ENCODE data around the gene ALMS1.
A peak's percentile ranks its signal among the peaks of the same experiment; 100 is the strongest.
"Not testable (repeated sequence)": the region's sequence is repeated elsewhere in the genome, so short reads cannot be mapped to it uniquely, and the experiment has no call there.

Gene ALMS1

DNA sequence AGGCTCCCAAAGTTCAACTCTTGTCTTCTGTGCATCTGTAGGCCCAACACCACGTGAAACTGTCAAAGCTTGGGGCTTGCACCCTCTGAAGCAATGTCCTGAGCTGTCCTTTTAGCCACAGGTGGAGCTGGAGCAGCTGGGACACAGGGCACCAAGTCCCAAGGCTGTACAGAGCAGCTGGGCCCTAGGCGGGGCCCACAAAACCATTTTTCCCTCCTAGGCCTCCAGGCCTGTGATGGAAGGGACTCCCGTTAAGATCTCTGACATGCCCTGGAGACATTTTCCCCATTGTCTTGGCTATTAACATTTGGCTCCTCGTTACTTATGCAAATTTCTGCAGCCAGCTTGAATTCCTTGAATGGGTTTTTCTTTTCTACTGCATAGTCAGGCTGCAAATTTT is 145.1 kb downstream of the ALMS1 start:
- DNase-seq, result not testable (repeated sequence)

DNA sequence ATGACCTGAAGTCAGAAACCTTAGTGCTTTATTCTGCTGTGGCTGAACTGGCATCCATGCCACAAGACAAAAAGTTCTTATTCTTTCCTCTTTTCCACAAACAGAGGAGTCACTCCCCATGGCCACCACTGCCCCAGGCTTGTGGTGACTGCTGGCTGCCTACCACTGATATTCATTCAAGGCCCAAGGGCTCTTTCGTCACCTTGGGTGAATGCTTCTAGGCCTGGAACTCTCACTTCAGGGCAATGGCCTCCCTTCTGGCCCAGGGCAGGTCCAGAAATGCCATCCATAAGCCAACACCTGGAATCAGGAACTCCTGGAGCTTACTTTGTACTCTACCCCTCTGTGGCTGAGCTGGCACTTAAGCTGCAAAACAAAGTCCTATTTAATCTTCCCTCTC is 146.7 kb downstream of the ALMS1 start:
- DNase-seq, result no peak

DNA sequence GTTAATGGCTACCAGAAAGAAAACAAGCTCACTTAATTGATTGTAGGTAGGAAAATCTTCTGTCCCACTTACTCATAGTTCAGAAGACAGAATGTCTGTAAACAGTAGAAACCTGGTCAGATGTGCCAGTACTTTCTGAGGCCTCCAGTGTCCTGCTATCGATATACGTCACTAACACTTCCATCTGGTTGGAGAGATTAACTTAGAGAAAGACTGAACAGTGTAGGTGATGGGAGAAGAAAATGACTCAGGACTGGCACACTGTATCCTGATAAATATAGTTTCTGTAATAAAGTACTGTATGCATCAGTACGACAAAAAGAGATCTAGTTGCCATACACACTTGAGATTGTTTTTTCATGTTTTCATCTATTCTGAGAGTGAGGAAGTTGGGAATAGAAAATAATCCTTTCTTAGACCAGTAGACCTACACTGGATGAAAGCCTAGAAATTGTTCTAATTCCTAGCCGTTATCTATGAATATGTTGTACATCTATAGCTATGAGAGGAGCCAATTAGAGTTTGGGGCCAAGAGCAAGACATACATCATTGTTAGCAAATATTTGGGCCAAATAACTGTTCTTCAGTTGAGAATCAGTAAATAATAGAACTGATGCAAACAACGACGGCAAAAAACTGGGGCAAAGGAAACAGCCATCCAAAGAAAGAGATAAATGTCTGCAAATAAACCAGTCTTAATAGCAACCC is 150.7 kb downstream of the ALMS1 start:
- no peak for DNase-seq

DNA sequence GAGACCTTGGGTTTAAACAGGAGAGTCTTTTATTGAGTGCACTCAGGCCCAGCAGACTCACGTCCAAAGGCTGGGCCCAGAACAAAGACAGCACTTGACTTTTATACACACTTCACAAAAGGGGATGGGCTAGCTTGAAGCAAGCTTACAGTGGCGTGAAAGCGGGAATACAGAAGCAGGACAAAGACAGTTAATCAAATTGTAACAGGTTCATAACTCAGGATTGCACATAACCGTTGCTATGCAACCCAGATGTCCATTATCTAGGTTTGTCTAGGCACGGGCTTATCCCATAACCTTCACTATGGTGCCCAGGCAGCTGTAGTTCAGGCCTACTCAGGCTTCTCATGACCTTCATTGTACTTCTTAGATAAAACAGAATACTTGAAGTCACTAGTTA is 175.2 kb downstream of the ALMS1 start:
- not testable (repeated sequence) for DNase-seq

DNA sequence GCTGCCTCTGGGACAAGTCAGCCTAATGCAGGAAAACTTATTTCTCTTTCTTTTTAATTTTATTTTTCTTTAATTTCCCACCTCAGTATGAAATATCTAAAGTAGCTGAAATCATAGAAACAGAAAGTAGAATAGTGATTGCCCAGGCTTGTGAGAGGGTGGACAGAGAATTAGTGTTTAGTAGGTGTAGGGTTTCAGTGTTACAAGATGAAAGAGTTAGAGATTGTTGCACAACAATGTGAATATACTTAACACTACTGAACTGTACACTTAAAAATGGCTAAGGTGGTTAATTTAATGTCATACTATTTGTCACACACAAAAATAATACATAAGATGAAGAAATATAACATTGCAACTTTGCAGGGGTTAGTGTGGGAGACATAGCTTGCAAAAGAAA is 175.8 kb downstream of the ALMS1 start:
- DNase-seq, result no peak

DNA sequence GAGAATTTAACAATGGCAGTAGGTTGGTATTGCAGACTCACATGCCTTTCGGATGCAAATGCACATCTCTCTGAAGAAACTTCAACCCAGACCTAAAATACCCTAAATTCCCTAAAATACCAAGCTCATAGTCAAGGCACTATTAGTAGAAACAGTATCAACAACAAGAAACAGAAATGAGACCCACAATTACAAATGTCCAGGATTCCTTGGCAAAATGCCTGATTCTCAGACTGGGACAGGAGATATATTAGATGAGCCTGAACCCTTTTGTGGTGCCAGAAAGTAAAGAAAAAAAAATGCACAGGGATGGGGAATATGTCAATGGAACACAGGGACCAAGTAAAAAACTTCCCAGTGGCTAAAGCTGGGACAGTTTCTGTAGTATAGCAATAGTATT is 179.3 kb downstream of the ALMS1 start:
- DNase-seq, result no peak

DNA sequence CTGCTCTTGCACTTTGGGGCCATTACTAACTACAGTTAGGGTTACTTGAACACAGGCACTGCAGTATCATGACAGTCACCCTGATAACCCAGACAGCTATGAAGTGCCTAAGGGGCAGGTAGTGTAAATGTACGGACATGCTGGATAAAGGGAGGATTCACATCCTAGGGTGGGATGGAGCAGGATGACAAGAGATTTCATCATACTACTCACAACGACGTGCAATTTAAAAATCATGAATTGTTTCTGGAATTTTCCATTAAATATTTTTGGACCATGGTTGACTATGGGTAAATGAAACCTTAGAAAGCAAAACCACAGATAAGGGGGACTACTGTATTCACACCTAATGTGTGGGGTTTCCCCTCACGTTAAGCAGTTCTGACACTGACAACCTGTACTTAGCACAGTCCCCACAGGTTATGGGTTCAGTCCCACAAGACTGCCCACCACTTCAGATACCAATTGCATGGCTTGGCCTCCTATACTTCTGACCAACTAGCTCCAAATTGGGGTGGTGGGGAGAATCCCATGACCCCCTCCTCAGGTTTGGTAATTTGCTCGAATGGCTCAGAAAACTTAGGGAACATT is 180.7 kb downstream of the ALMS1 start:
- DNase-seq, result no peak

DNA sequence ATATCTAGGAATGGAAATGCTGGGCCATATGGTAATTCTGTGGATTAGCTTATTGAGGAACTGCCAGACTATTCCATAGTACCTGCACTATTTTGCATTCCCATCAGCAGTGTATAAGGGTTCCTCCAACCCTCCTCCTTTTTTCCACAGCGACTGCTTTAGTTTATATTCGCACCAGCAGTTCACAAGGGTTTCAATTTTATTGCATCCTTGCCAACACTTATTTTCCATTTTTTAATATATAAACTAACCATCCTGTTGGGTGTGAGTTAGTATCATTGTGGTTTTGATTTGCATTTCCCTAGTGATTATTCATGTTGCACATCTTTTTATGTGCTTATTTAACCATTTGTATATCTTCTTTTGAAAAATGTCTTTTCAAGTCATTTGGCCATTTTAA is 189.6 kb downstream of the ALMS1 start:
- DNase-seq, result no peak

DNA sequence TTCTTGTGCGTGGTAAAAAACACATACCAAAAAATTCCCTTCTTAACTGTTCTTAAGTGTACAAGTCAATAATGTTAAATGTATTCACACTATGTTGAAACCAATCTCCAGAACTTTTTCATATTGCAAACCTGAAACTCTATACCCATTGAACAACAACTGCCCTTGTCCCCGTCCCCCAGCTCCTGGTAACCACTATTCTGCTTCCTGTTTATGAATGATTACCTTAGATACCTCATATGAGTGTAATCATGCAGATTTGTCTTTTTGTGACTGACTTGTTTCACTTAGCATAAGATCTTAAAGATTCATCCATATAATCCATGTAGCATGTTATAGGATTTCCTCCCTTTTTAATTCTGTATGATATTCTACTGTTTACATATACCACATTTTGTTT is 196.7 kb downstream of the ALMS1 start:
- no peak for DNase-seq

DNA sequence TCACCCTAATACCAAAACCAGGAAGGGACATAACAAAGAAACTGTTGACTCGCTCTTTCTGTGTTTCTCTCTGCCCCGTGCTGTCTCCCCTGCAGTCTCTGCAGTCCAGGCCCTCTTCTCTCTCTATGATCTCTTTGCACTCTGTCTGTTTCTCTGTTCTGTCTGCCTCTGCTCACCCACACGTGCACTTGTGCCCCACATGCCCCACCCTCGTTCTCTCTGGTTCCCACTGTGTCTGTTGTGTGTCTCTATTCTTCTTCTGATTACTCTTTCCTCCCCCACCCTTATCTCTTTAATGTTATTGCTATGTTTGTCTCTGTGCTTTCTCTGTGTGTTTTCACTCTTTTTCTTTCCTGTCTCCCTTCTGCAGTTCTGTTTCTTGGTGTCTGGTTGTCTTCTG is 202.5 kb downstream of the ALMS1 start:
- DNase-seq, result no peak

DNA sequence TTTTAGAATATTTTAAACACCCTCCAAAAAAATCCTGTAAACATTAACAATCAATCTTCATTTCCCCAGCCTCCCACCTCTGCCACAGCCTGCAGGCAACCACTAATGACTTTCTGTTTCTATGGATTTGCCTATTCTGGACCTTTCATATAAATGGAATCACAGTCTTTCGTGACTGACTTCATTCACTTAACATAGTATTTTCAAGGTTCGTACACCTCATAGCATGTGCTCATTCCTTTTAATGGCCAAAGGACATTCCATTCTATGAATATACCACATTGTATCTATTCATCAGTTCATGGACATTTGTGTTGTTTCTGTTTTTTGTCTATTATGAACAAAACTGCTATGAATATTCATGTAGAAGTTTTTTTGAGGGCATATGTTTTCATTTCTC is 208.0 kb downstream of the ALMS1 start:
- no peak for DNase-seq

DNA sequence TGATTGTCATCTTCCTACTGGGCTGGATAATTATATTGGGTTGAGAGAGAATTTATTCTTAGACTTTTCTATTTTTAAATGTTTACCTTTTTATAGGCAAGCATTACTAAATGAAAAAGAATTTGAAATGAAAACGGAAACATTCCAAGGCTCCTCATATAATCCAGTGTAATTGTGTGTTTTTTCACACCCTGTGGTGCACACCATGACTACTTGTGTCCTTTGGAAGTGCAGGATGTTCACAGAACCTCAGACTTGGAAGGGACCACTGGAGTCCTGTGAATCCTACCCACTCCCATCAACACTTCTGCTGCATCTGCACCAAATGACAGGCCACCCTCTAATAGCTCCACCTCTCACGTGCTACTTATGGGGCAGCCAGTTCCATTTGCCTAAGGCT is 208.6 kb downstream of the ALMS1 start:
- no peak for DNase-seq

DNA sequence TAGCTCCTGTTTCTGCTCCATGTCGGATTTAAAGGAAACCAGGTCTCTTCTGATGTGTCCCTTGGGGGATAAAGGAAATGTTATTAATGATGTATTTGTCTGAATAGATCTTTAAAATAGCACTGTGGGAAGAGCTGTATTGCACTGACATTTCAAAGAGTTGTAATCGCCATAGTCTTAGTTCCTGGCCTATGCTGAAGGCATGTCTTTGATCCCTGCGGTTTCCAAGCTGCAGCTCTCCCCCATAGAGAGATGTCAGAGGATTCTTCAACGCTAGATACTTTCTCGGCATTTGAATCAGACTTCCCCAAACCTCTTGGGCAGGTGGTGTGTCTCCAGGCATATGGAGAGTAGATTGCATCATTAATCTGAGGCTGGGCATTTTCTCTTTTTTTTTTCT is 216.1 kb downstream of the ALMS1 start:
- no peak for DNase-seq

DNA sequence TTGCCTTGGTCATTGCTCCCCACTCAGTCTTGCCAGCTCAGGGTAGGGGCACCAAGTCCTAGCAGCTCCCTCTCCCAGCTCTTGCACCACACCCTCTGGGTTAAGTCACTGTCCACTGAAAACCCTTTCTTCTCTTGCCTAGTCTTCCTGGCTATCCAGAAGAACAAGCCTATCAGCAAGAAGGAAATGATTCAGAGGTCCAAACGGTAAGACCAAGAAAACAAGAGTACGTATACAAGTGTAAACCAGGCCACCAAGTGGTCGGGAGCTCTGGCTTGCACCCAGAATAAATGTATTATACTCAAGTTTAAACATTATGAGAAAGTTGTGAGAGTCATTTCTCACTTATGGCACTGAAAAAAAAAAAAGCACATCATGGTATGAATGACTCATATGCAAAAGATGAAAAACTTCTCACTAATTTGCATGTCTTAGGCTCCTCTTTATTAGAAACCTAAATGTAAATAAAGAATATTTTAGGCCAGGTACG is 217.5 kb downstream of the ALMS1 start:
- not testable (repeated sequence) for DNase-seq

DNA sequence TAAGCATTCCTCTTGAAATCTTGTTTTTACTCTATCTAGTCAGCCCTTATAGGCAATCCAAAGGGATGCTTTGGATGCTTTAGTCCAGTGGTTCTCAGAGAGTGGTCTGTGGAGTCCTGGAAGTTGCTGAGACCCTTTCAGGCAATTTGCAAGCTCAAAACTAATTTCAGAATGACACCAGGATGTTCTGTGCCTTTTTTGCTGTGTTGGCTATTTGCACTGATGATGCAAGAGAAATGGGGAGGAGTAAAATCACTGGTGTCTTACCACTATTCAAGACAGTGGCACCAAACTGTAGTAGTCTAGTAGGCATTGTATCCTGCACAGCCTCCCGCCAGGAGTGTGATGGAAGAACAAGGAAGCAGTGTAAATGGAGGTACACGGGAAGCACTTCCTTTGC is 219.0 kb downstream of the ALMS1 start:
- not testable (repeated sequence) for DNase-seq

DNA sequence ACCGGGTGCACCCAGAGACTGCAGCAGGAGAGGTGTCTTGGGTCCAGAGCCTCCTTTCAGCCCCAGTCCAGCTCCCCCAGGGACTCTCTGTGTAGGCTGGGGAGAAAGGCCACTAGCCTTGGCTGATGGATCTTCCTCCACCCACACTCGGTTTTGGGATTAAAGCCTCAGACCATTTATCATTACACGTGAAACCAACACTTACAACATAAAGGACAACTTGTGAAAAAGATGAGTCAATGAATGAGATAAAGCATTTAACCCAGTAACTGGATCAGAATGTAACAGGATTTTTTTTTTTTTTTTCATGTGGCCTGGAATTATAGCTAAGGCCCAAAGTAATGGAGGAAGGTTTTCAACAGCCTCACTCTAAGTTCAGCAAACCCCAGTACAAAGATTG is 224.5 kb downstream of the ALMS1 start:
- DNase-seq, result no peak

DNA sequence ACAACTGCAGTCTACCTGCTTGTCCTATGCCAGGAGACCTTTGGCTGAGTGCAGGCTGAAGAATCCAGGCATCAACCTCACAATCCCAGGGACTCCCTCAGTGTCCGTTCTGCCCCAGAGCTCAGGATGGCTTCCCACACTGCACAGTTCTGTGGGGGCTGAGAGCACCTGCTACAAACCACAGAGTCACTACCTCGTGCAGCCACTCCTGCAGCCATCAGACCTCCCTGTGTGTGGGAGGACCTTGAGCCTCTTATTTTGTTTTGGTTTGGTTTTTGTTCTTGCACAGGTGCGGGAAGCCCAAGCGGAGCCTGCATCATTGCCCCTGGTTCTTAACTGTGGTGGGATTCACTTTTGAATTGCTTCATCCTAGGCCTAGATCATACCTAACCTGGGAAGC is 225.6 kb downstream of the ALMS1 start:
- DNase-seq, result no peak

DNA sequence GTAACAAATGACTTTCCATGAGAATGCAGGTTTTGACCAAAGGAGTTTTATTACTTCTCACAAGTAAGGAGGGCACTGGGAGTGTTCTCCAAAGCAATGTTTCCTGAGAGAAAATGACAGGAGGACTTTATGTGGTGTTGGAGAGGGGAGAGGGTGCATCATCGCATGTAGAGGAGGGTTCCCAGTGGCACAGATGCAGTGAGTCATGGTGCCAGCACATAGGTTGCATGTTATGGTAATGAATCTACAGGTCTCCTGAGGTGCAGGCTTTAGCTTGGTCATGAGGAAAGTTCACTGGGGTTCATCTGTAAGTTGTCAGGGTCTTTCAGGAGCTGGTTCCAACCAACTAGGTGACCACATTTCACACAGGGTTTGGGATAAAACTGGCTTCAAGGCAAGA is 226.2 kb downstream of the ALMS1 start:
- no peak for DNase-seq

DNA sequence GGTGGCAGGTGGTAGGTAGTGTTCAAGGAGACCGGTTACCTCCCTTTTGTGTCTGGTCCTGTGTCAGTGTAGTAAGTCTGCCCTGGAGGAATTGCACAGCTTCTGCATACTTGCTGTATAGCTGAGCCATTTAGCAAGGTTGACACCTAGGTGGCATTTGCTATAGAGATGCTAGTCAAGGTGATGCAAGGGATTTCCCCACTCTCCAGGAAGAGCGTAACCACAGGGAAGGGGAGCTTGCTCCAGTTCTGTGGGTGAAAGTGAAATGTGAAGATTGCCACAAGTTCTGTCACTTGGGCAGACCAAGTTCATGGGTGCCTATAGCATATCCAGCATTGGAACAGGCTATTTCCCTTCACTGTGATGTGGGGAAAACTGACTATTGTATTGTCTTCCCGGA is 228.5 kb downstream of the ALMS1 start:
- no peak for DNase-seq

DNA sequence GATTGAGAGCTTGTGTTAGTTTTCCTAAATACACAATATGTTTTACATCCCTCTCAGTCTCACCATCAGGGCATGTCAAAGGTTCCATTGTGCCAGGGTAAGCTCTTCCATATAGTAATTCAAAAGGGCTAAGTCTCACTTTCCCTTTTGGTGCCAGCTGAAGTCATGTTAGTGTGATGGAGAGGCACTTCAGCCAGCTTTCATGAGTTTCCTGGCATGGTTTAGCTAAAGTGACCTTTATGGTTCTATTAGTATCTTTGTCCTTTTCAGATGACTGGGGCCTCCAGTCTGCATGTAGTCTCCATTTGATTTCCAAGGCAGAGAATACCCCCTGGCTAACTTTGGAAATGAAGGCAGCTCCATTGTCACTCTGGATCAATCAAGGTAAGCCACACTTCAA is 229.4 kb downstream of the ALMS1 start:
- no peak for DNase-seq

DNA sequence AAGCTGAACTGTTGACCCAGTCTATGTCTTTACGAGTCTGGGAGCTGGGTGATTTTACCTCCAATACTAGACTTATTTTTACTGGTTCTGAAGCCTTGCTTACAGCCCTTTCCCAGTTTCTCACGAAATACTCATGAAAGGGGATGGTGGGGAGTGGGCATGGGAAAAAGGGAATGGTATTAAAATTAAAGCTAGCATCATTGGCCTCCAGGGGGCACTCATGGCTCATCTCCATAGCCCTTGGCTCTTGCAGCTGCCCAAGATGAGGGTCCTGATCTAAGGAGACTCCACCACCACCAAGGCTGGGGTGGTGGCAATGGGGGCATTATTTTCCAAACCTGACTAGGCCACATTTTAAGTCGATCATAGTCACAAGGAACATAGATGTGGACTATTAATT is 234.3 kb downstream of the ALMS1 start:
- DNase-seq, result peak; percentile 9

DNA sequence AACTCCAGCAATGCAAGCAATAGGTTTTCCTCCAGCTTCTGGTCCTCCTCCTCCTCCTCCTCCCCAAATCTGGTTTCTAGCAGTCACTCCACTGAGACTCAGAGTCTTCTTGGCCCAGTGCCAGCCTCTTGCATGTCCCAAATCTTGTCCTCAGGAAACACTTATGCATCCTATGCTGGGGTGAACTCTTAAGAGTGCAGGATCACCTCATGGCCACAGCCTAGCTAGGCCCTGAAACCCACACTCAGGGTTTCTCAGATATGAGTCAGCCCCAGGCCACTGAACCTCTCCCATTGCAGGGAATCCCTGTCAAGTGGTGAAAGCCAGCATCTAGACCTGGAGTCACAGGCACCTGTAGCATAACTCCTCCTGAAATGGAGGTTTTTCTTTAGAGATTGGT is 238.4 kb downstream of the ALMS1 start:
- not testable (repeated sequence) for DNase-seq

DNA sequence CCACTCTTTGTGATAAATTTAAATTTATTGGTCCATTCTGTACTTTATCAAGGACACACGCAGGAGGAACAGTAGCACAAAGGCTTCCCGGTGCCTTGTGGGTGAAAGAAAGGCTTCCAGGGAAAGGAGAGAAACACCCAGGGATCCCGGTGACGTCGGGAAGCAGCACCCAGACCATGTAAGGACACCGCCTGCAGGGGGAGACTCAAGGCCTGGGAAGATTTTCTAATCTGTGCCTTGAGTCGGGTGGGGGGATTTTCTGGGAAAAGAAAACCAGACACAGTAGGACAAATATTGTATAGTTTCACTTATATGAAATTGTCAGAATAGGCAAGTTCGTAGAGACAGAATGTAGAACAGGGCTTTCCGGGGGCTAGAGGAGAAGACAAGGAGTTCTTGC is 239.0 kb downstream of the ALMS1 start:
- not testable (repeated sequence) for DNase-seq

DNA sequence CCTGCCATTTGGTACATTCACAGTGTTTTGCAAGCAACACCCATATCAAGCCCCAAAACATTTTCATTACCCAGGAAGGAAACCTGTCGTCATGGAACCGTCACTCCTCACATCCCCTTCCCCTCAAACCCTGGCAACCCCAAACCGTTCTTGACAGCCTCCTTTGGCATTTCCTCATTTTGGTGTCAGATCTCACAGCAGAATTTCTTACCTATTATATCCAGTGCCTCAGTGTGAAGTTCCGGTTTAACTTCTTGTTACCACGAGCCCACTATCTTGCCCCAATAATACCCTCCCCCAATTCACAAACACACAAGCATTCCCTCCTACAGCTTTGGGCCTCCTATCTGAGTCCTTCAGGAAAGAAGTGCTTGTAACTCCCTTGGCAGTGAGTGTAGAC is 240.6 kb downstream of the ALMS1 start:
- DNase-seq, result not testable (repeated sequence)

DNA sequence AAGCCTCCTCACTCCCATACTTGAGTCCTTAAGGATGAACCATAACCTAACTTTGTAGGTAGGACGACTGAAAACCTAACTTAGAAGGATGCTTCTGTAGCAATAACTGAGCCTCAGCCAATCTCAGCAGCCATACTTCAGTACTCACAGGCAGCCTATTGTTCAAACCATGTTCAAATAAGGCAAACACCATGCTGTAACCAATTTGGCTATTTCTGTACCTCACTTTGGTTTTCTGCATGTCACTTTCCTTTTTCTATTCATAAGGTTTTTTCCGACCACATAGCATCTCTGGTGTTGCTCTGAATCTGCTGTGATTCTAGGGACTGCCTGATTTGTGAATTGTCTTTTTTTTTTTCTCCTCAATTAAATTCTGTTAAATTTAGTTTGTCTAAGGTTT is 242.9 kb downstream of the ALMS1 start:
- not testable (repeated sequence) for DNase-seq

Measured in suppressor macrophage treated with lipopolysaccharide for 4 hours (primary cell).